Thoracic aorta (tissue), 2 donors: ENCODE measurements around the gene PKP4. TPM values are rescaled to one million over a fixed set of nuclear protein-coding genes. Genes with fewer than 3 reads are reported as not detected.
A peak's percentile ranks its signal among the peaks of the same experiment; 100 is the strongest.

Experiments used
- ATAC-seq: fragments of 150-250 bp; one replicate; pipeline ENCODE4 v1.8.0; 2017; ENCODE audit warnings: low read depth; ENCODE audit not compliant: insufficient number of reproducible peaks, low FRiP score
- DNase-seq: peaks from one replicate; pipeline ENCODE4 v3.0.0-alpha.2; 2020; ENCODE audit warnings: low spot score
- H3K27ac ChIP-seq, 2 donors: fragments of 200-600 bp; sonication (generic); 1 replicate in 1 of 2; 2 replicates in 1 of 2; pipeline ENCODE4 v1.5.1; 2016; ENCODE audit warnings: mild to moderate bottlenecking in 2 of 2, moderate library complexity in 2 of 2
- H3K27me3 ChIP-seq: fragments of 200-600 bp; sonication (generic); replicated peaks from 2 replicates; pipeline ENCODE4 v1.6.0; 2016; ENCODE audit warnings: mild to moderate bottlenecking; ENCODE audit not compliant: insufficient read depth
- H3K36me3 ChIP-seq: fragments of 200-600 bp; sonication (generic); one replicate; pipeline ENCODE4 v1.5.1; 2016
- H3K4me1 ChIP-seq, 2 donors: fragments of 200-600 bp; sonication (generic); 1 replicate in 1 of 2; 2 replicates in 1 of 2; pipeline versions ENCODE4 v1.5.1 to v1.6.0; 2016; ENCODE audit warnings: low read depth in 2 of 2, mild to moderate bottlenecking in 1 of 2; ENCODE audit not compliant: control insufficient read depth in 1 of 2
- H3K4me3 ChIP-seq: fragments of 200-600 bp; sonication (generic); 2 replicates; pipeline ENCODE4 v1.5.1; 2016; ENCODE audit warnings: mild to moderate bottlenecking
- H3K9me3 ChIP-seq: fragments of 200-600 bp; sonication (generic); 2 replicates; pipeline ENCODE4 v1.5.1; 2016
- CTCF ChIP-seq: fragments of 200-600 bp; sonication (generic); IDR thresholded peaks from one replicate; pipeline ENCODE4 v1.5.1; 2019; ENCODE audit warnings: antibody characterized with exemption
- total RNA-seq, 2 donors: library from RNA; depleted of rRNA; stranded (reverse); fragments of >200 nt; gene quantifications; one replicate each; pipeline versions ENCODE4 v1.1.0 to v1.2.3, GENCODE V29; 2016

Gene PKP4
- total RNA-seq, 2 donors from 2014 or later = 28.0 to 49.1 TPM

GRCh38 chr2:158481116-158481515 is 24.4 kb downstream of the PKP4 start:
- Histone ChIP-seq H3K9me3 (no peaks in the 10 kb centered on the region), H3K27me3 (no peaks in the 10 kb centered on the region), H3K27ac (no peak overlapping the region), H3K36me3 (no peaks in the 10 kb centered on the region), H3K4me1 (peaks cover 5 to 19% of the 10 kb centered on the region in 2 donors), H3K4me3 (no peak overlapping the region)
- ATAC-seq (no peak), DNase-seq (no peak)
- TF ChIP-seq CTCF = no peak

- TF ChIP-seq CTCF = no peak
- DNase-seq (no peak), ATAC-seq (no peak)
- H3K27me3 ChIP-seq = no peaks in the 10 kb centered on the region
- no peak overlapping the region for H3K27ac ChIP-seq
- no peaks in the 10 kb centered on the region for H3K9me3 ChIP-seq
- H3K36me3 ChIP-seq = no peaks in the 10 kb centered on the region
- peaks cover 12 to 27% of the 10 kb centered on the region in 2 donors for H3K4me1 ChIP-seq
- no peak overlapping the region for H3K4me3 ChIP-seq
Measured at GRCh38 chr2:158482594-158482993, 25.8 kb downstream of the PKP4 start.

- Histone ChIP-seq H3K27ac (no peak overlapping the region), H3K4me1 (peaks cover 15 to 23% of the 10 kb centered on the region in 2 donors), H3K27me3 (no peaks in the 10 kb centered on the region), H3K9me3 (no peaks in the 10 kb centered on the region), H3K36me3 (no peaks in the 10 kb centered on the region), H3K4me3 (no peak overlapping the region)
- no peak for TF ChIP-seq CTCF
- DNase-seq (no peak), ATAC-seq (no peak)
Measured at GRCh38 chr2:158484892-158485556, 28.3 kb downstream of the PKP4 start.

- DNase-seq (no peak), ATAC-seq (no peak)
- H3K9me3 ChIP-seq = no peaks in the 10 kb centered on the region
- no peaks in the 10 kb centered on the region for H3K27me3 ChIP-seq
- H3K27ac ChIP-seq = peak overlapping the region in 1 of 2 donors; percentile 3
- no peak overlapping the region for H3K4me3 ChIP-seq
- H3K4me1 ChIP-seq = peaks cover 15 to 23% of the 10 kb centered on the region in 2 donors
- no peak for TF ChIP-seq CTCF
- no peaks in the 10 kb centered on the region for H3K36me3 ChIP-seq
Measured at GRCh38 chr2:158486150-158486969, 29.6 kb downstream of the PKP4 start.

GRCh38 chr2:158486970-158487325 is 30.2 kb downstream of the PKP4 start:
- TF ChIP-seq CTCF = no peak
- DNase-seq (no peak), ATAC-seq (no peak)
- H3K4me1 ChIP-seq = peaks cover 15 to 23% of the 10 kb centered on the region in 2 donors
- H3K27ac ChIP-seq = peak overlapping the region in 1 of 2 donors; percentile 3
- no peaks in the 10 kb centered on the region for H3K36me3 ChIP-seq
- no peaks in the 10 kb centered on the region for H3K9me3 ChIP-seq
- H3K27me3 ChIP-seq = no peaks in the 10 kb centered on the region
- H3K4me3 ChIP-seq = no peak overlapping the region
